Skeletal muscle tissue (tissue), 4 donors: ENCODE data around the gene SPANXN4. TPM values are rescaled to one million over a fixed set of nuclear protein-coding genes. Genes with fewer than 3 reads are reported as not detected.

Experiments
- H3K27ac ChIP-seq: one replicate; pipeline ENCODE4 v1.7.0; 2013; ENCODE audit warnings: mild to moderate bottlenecking, low read depth, low read length, inconsistent platforms
- H3K27me3 ChIP-seq, 3 donors: one replicate each; pipeline ENCODE4 v1.7.0; 2013; ENCODE audit warnings: low read length in 3 of 3; ENCODE audit not compliant: control insufficient read depth in 3 of 3, insufficient read depth in 3 of 3
- H3K36me3 ChIP-seq, 3 donors: one replicate each; pipeline ENCODE4 v1.7.0; 2013; ENCODE audit warnings: low read length in 3 of 3; ENCODE audit not compliant: control insufficient read depth in 3 of 3, insufficient read depth in 3 of 3
- H3K4me1 ChIP-seq, 3 donors: one replicate each; pipeline ENCODE4 v1.7.0; 2013; ENCODE audit warnings: low read length in 3 of 3, mild to moderate bottlenecking in 3 of 3; ENCODE audit not compliant: control insufficient read depth in 3 of 3, insufficient read depth in 3 of 3
- H3K4me3 ChIP-seq, 3 donors: one replicate each; pipeline ENCODE4 v1.7.0; 2013; ENCODE audit warnings: low read length in 3 of 3
- H3K9ac ChIP-seq, 3 donors: one replicate each; pipeline ENCODE4 v1.7.0; 2013; ENCODE audit warnings: low read length in 3 of 3, mild to moderate bottlenecking in 3 of 3, moderate library complexity in 2 of 3, low read depth in 1 of 3
- H3K9me3 ChIP-seq, 3 donors: one replicate each; pipeline ENCODE4 v1.7.0; 2013; ENCODE audit warnings: low read length in 3 of 3; ENCODE audit not compliant: control insufficient read depth in 3 of 3
- total RNA-seq: library from RNA; depleted of rRNA; stranded (reverse); fragments of >200 nt; gene quantifications from one replicate; pipeline ENCODE4 v1.2.3, GENCODE V29; 2014
- donor health status: Osteomylitis.

Gene SPANXN4, protein sequence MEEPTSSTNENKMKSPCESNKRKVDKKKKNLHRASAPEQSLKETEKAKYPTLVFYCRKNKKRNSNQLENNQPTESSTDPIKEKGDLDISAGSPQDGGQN
- total RNA-seq, result not detected

DNA sequence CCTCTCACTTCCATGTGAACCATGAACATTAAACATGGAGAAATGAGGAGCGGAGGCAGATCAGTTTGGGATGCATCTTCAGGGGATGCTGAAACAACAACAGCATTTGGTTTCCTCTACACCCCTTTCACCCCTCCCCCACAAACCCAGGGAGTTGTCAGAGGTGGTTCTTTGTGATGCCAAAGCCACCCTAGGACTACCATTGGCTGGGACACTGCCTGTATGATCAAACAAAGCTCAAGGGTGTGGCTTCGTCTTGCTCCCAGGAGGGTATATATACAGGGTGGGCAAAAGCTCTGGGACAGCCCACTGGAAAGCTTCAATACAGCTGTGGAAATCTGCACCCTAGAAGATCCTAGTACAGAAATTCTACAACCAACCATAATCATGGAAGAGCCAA lies at the start of gene SPANXN4:
Gene SPANXN4 (plus strand): TSS at position 301 of the 400 bp plus-strand sequence. CDS start 87 bp downstream, at position 388.
- Histone ChIP-seq H3K4me3 (no peak within 1 kb of the TSS), H3K4me1 (no peaks in the 10 kb centered on the region), H3K9me3 (no peaks in the 10 kb centered on the region), H3K36me3 (no peaks in the 10 kb centered on the region), H3K27ac (no peak within 1 kb of the TSS), H3K9ac (no peak within 1 kb of the TSS), H3K27me3 (no peaks in the 10 kb centered on the region)

- Histone ChIP-seq H3K4me3 (no peak overlapping the region), H3K27ac (no peak overlapping the region), H3K4me1 (no peaks in the 10 kb centered on the region), H3K36me3 (no peaks in the 10 kb centered on the region), H3K27me3 (no peaks in the 10 kb centered on the region), H3K9ac (no peak overlapping the region), H3K9me3 (no peaks in the 10 kb centered on the region)
Measured at GRCh38 chrX:142977128-142977914, 48.4 kb upstream of the SPANXN4 start.

GRCh38 chrX:142978130-142978684 lies 47.5 kb upstream of the SPANXN4 start:
- no peaks in the 10 kb centered on the region for H3K36me3 ChIP-seq
- no peaks in the 10 kb centered on the region for H3K27me3 ChIP-seq
- H3K4me1 ChIP-seq, result no peaks in the 10 kb centered on the region
- no peak overlapping the region for H3K9ac ChIP-seq
- H3K4me3 ChIP-seq, result no peak overlapping the region
- no peaks in the 10 kb centered on the region for H3K9me3 ChIP-seq
- H3K27ac ChIP-seq, result no peak overlapping the region

GRCh38 chrX:142982679-142983078 lies 43.0 kb upstream of the SPANXN4 start:
- no peaks in the 10 kb centered on the region for H3K9me3 ChIP-seq
- no peaks in the 10 kb centered on the region for H3K27me3 ChIP-seq
- H3K36me3 ChIP-seq, result no peaks in the 10 kb centered on the region
- H3K9ac ChIP-seq, result no peak overlapping the region
- H3K4me3 ChIP-seq, result no peak overlapping the region
- no peaks in the 10 kb centered on the region for H3K4me1 ChIP-seq
- no peak overlapping the region for H3K27ac ChIP-seq

DNA sequence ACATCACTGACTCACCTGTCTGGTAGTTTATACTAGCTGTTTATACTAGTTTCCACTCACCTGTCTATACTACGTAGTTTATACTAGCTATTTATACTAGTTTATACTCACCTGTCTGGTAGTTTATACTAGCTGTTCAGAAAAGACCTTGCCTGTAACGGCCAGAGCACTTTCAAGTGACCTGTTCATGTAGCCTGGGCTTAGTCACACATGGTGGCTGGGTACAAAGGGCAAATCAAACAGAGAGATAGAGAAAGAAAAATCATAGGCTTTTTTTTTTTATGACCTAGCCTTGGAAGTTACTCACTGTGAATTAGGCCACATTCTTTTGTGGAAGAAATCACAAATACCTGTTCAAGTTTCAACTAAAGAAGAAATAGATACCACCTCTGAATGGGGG lies 30.7 kb upstream of the SPANXN4 start:
- H3K27ac ChIP-seq, result no peak overlapping the region
- peaks cover 0 to 4% (median 0%) of the 10 kb centered on the region in 3 donors for H3K9me3 ChIP-seq
- H3K36me3 ChIP-seq, result no peaks in the 10 kb centered on the region
- H3K27me3 ChIP-seq, result no peaks in the 10 kb centered on the region
- no peaks in the 10 kb centered on the region for H3K4me1 ChIP-seq
- H3K9ac ChIP-seq, result no peak overlapping the region
- H3K4me3 ChIP-seq, result no peak overlapping the region

DNA sequence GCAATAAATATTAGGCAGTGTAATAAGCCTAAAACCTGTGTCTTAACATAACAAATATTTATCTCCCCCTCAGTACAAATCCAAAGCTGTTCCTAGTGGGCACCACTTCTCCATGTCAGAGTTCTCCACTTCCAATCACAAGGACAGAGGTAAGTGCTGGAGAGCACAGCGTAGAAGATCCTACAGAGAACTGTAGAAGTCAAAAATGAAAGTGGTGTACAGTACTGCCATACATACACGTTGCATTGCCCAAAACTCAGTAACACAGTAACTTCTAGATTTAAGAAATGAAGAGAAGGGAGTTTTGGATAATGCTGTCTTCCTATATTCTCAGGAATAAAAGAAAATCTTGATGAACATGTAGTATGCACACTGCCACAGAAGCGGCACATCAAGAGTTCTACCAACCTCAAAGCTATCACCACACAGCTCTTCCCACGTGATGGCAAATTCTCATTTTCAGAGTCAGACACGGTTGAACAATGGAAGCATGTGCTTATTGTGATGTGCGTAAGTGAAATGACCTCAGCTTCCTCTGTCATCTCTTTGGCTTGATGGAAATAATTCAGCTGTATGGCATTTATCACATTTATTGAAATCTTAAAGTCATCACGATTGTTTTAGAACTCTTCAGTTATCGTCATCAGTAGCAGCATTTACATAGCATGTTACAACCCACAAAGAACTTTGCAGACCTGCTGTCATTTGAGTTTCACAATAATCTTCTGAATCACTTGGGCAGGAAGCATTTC lies 27.1 kb upstream of the SPANXN4 start:
- H3K27me3 ChIP-seq, result no peaks in the 10 kb centered on the region
- peaks cover 0 to 4% (median 0%) of the 10 kb centered on the region in 3 donors for H3K9me3 ChIP-seq
- H3K27ac ChIP-seq, result no peak overlapping the region
- no peaks in the 10 kb centered on the region for H3K36me3 ChIP-seq
- H3K9ac ChIP-seq, result no peak overlapping the region
- no peak overlapping the region for H3K4me3 ChIP-seq
- no peaks in the 10 kb centered on the region for H3K4me1 ChIP-seq

DNA sequence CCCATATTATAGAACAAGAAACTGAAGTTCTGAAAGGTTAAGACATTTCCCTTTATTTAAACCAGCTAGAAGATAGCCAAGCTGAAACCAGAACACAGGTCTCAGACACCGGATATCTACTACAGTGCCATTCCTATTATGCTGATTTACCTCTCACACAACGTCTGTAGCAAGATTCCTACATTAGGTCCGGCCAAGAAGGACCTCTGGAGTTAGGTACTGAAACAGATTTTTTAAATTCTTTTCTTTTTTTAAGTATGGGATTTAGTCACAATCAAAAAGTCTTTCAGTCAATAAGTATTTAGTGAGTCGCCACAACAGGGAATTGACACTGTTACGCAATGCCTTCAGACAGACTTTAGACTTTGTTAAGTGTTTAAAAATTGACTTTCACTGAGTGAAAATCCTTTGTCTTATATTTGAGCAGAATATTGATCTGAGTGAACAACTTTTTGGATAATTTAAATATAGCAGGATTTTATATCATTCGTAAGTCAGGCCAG lies 26.5 kb upstream of the SPANXN4 start:
- H3K36me3 ChIP-seq, result no peaks in the 10 kb centered on the region
- peaks cover 0 to 4% (median 0%) of the 10 kb centered on the region in 3 donors for H3K9me3 ChIP-seq
- no peak overlapping the region for H3K4me3 ChIP-seq
- no peaks in the 10 kb centered on the region for H3K27me3 ChIP-seq
- H3K9ac ChIP-seq, result no peak overlapping the region
- no peak overlapping the region for H3K27ac ChIP-seq
- H3K4me1 ChIP-seq, result no peaks in the 10 kb centered on the region

DNA sequence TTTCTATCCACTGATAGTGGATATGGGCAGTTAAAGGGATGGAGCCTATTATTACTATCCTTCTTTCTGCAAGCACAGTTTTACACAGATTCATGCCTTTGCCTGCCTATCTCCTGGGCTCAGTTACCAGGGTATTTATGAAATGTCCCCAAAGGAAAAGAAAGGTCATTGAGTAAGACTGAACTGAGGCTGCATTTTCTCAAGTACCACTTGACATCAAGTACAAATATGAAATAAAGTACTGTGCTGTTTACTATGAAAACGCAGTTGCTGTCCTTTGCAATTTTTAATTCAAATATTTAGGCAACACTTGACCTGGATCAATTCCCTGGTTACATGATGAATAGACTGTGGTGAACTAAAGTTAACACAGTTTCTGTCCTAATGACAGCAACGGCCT lies 23.5 kb upstream of the SPANXN4 start:
- Histone ChIP-seq H3K27me3 (no peaks in the 10 kb centered on the region), H3K4me3 (no peak overlapping the region), H3K36me3 (no peaks in the 10 kb centered on the region), H3K4me1 (no peaks in the 10 kb centered on the region), H3K9me3 (no peaks in the 10 kb centered on the region), H3K9ac (no peak overlapping the region), H3K27ac (no peak overlapping the region)

- Histone ChIP-seq H3K9ac (no peak overlapping the region), H3K4me3 (no peak overlapping the region), H3K27ac (no peak overlapping the region), H3K9me3 (no peaks in the 10 kb centered on the region), H3K4me1 (no peaks in the 10 kb centered on the region), H3K27me3 (no peaks in the 10 kb centered on the region), H3K36me3 (no peaks in the 10 kb centered on the region)
Measured at GRCh38 chrX:143017272-143017671, 8.5 kb upstream of the SPANXN4 start.

DNA sequence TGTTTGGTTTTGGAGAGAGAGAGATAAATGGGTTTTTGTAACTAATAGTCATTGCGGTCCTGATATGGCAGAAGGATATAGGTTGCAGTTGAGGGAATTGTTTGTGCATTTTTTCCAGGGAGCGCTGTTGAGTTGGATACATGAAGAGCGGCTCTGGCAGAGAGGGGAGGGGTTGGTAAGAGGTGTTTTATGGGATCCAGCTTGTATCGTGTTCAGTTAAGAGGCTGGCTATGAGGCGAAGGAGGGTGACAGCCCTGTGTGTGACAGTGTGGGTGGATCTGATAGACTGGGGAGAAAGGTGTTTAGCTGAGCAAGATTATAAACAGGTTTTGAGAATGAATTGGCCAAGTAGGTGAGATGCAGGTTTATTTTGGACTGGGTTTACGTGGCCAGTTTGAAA lies 1.5 kb downstream of the SPANXN4 start:
- H3K9ac ChIP-seq, result no peak overlapping the region
- H3K9me3 ChIP-seq, result no peaks in the 10 kb centered on the region
- no peaks in the 10 kb centered on the region for H3K4me1 ChIP-seq
- no peaks in the 10 kb centered on the region for H3K36me3 ChIP-seq
- no peak overlapping the region for H3K27ac ChIP-seq
- no peak overlapping the region for H3K4me3 ChIP-seq
- no peaks in the 10 kb centered on the region for H3K27me3 ChIP-seq
